ENCODE data around the gene VCP. TPM values are rescaled to one million over a fixed set of nuclear protein-coding genes. Genes with fewer than 3 reads are reported as not detected.

The VCP gene
- total and polyA plus RNA-seq, 9 of the 15 experiments (the other 6 are each of a cell fraction or from before 2014, with no cell fraction given) = 7.1 to 257 (median 199) TPM

DNA sequence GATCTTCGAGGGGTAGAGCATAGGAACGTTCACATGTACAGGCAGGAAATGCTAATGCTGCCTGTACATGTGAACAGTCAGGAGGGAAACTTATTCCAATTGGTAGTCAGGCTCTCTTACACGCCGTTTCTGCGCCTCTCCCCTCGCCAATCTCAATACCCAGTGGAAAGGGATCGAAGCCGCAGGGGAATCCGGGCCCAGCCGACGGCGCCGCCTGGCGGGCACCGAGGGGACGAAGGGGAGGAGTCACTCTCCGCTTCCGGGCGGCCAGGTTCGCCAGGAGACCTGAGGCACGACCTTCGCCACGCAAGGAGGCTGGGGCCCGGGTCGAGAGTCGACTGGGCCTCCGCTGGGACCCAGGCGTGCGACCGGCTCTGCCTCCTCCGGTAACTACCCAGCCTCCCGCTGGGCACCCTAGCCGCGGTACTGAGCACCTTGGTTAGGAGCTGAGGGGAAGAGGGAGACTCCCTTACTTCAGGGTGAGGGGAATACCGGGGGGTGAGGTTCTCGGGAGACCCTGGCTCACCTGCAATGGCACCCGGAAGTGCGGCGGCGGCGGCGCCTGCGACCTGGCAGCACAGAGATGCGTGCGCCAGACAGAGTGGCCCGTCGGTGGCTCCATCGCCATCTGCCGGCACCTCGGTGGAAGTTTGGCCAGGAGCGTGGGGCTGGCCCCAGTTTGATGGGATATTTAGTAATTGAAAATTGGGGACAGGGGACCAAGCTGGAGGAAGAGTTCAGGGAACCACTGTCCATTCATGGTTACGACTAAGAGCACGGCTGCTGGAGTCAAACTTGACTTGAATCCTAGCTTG lies 23.8 kb upstream of the VCP start, which contains the start of gene PIGO (continued):
- TF ChIP-seq XRCC4 (IDR thresholded peaks at IDR 0.05; ENCODE audit: extremely low read depth, insufficient read depth, insufficient read length) (no peak), PHF21A (IDR thresholded peaks at IDR 0.05; ENCODE audit: borderline replicate concordance, low read depth) (peak; percentile 8; the same call in 1 of the 2 replicates), CCAR2 (IDR thresholded peaks at IDR 0.05; ENCODE audit: low read depth, low read length) (no peak), SRSF7 (optimal IDR thresholded peaks at IDR 0.05; ENCODE audit: low read depth, low read length) (no peak), SAFB (IDR thresholded peaks at IDR 0.05; ENCODE audit: borderline replicate concordance, low read depth, low read length) (no peak), ZNF707 (CRISPR knock-in tag; conservative IDR thresholded peaks at IDR 0.05) (no peak), MEF2A (IDR thresholded peaks at IDR 0.05; ENCODE audit: control insufficient read depth, low read depth, low read length) (no peak), HDAC6 (IDR thresholded peaks at IDR 0.05; ENCODE audit: low read depth, low read length) (no peak), HDAC3 (IDR thresholded peaks at IDR 0.05; ENCODE audit: borderline replicate concordance, partially characterized antibody) (no peak), ZNF780A (CRISPR knock-in tag; IDR thresholded peaks at IDR 0.05) (no peak), MYBL2 (IDR thresholded peaks at IDR 0.05; ENCODE audit: low read depth) (no peak), MYBL2 (CRISPR knock-in tag; IDR thresholded peaks at IDR 0.05; ENCODE audit: borderline replicate concordance) (no peak)
- TF ChIP-seq, protein P1, sequence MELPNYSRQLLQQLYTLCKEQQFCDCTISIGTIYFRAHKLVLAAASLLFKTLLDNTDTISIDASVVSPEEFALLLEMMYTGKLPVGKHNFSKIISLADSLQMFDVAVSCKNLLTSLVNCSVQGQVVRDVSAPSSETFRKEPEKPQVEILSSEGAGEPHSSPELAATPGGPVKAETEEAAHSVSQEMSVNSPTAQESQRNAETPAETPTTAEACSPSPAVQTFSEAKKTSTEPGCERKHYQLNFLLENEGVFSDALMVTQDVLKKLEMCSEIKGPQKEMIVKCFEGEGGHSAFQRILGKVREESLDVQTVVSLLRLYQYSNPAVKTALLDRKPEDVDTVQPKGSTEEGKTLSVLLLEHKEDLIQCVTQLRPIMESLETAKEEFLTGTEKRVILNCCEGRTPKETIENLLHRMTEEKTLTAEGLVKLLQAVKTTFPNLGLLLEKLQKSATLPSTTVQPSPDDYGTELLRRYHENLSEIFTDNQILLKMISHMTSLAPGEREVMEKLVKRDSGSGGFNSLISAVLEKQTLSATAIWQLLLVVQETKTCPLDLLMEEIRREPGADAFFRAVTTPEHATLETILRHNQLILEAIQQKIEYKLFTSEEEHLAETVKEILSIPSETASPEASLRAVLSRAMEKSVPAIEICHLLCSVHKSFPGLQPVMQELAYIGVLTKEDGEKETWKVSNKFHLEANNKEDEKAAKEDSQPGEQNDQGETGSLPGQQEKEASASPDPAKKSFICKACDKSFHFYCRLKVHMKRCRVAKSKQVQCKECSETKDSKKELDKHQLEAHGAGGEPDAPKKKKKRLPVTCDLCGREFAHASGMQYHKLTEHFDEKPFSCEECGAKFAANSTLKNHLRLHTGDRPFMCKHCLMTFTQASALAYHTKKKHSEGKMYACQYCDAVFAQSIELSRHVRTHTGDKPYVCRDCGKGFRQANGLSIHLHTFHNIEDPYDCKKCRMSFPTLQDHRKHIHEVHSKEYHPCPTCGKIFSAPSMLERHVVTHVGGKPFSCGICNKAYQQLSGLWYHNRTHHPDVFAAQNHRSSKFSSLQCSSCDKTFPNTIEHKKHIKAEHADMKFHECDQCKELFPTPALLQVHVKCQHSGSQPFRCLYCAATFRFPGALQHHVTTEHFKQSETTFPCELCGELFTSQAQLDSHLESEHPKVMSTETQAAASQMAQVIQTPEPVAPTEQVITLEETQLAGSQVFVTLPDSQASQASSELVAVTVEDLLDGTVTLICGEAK (IDR thresholded peaks at IDR 0.05) = peak; percentile 83
- TF ChIP-seq, protein P1 (CRISPR knock-in tag; IDR thresholded peaks at IDR 0.05) = no peak
- TF ChIP-seq, protein P2, sequence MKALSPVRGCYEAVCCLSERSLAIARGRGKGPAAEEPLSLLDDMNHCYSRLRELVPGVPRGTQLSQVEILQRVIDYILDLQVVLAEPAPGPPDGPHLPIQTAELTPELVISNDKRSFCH (CRISPR knock-in tag; IDR thresholded peaks at IDR 0.05) = no peak
- TF ChIP-seq, protein P2 (tag; IDR thresholded peaks at IDR 0.05) = no peak
- TF ChIP-seq, protein P3, sequence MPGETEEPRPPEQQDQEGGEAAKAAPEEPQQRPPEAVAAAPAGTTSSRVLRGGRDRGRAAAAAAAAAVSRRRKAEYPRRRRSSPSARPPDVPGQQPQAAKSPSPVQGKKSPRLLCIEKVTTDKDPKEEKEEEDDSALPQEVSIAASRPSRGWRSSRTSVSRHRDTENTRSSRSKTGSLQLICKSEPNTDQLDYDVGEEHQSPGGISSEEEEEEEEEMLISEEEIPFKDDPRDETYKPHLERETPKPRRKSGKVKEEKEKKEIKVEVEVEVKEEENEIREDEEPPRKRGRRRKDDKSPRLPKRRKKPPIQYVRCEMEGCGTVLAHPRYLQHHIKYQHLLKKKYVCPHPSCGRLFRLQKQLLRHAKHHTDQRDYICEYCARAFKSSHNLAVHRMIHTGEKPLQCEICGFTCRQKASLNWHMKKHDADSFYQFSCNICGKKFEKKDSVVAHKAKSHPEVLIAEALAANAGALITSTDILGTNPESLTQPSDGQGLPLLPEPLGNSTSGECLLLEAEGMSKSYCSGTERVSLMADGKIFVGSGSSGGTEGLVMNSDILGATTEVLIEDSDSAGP (CRISPR knock-in tag; IDR thresholded peaks at IDR 0.05) = no peak

Measured in K562 (cell line).